Thymus (tissue), 11 donors: ENCODE data around the gene USP8. TPM values are rescaled to one million over a fixed set of nuclear protein-coding genes. Genes with fewer than 3 reads are reported as not detected.
"Not testable (repeated sequence)": the region's sequence is repeated elsewhere in the genome, so short reads cannot be mapped to it uniquely, and the experiment has no call there.

Experiments used
- DNase-seq, 9 donors: peaks; one replicate each; pipeline ENCODE4 v3.0.0-alpha.2; 2013; ENCODE audit warnings: low spot score in 9 of 9, low read depth in 6 of 9, missing footprints in 1 of 9
- H3K27ac ChIP-seq, 2 donors: one replicate each; pipeline ENCODE4 v1.5.1; 2013; ENCODE audit warnings: control low read depth in 1 of 2, low read depth in 1 of 2, low read length in 1 of 2, mild to moderate bottlenecking in 1 of 2, moderate library complexity in 1 of 2
- H3K27me3 ChIP-seq, 2 donors: one replicate each; pipeline ENCODE4 v1.5.1; 2013; ENCODE audit warnings: low read length in 1 of 2; ENCODE audit not compliant: control insufficient read depth in 2 of 2, insufficient read depth in 1 of 2
- H3K36me3 ChIP-seq, 2 donors: one replicate each; pipeline ENCODE4 v1.5.1; 2013; ENCODE audit warnings: low read length in 1 of 2, mild to moderate bottlenecking in 1 of 2, moderate library complexity in 1 of 2; ENCODE audit not compliant: control insufficient read depth in 2 of 2, insufficient read depth in 2 of 2
- H3K4me1 ChIP-seq, 2 donors: one replicate each; pipeline ENCODE4 v1.5.1; 2013; ENCODE audit warnings: low read length in 2 of 2; ENCODE audit not compliant: control insufficient read depth in 2 of 2, insufficient read depth in 2 of 2
- H3K4me3 ChIP-seq, 2 donors: one replicate each; pipeline ENCODE4 v1.5.1; 2013; ENCODE audit warnings: low read length in 2 of 2, control low read depth in 1 of 2, mild to moderate bottlenecking in 1 of 2
- H3K9me3 ChIP-seq, 2 donors: one replicate each; pipeline ENCODE4 v1.5.1; 2013; ENCODE audit warnings: low read length in 1 of 2, mild to moderate bottlenecking in 1 of 2; ENCODE audit not compliant: control insufficient read depth in 2 of 2, insufficient read depth in 1 of 2
- WGBS: extraction: QIAGEN DNeasy Blood & Tissue Kit; methylation state at CpG from one replicate; pipeline ENCODE4 v1.1.7; 2013; 5-methylcytosine and 5-hydroxymethylcytosine counted together
- polyA plus RNA-seq: library from polyadenylated mRNA; stranded (reverse); fragments of 200-250 nt; gene quantifications from one replicate; pipeline ENCODE4 v1.2.3, GENCODE V29; 2013
- total RNA-seq: library from RNA; stranded (reverse); fragments of 120-200 nt; gene quantifications from one replicate; pipeline ENCODE4 v1.2.4, GENCODE V29; 2013
- donor health status: healthy.

The USP8 gene
- total and polyA plus RNA-seq, 2 donors, result 29.9 to 37.4 TPM

- not testable (repeated sequence) for H3K9me3 ChIP-seq, DNase-seq, H3K4me1 ChIP-seq, H3K27ac ChIP-seq, H3K36me3 ChIP-seq, H3K27me3 ChIP-seq, H3K4me3 ChIP-seq
- WGBS, result 97% methylated on average over 4 of the region's 4 CpGs
These were observed 32.6 kb upstream of the USP8 start for GRCh38 chr15:50391561-50391960.

- Histone ChIP-seq H3K27me3 (no peaks in the 10 kb centered on the region), H3K4me3 (no peak overlapping the region), H3K27ac (no peak overlapping the region), H3K4me1 (no peaks in the 10 kb centered on the region), H3K9me3 (no peaks in the 10 kb centered on the region), H3K36me3 (no peaks in the 10 kb centered on the region)
- 95% methylated on average over 2 of the region's 2 CpGs for WGBS
- no peak for DNase-seq
These were observed 12.3 kb upstream of the USP8 start for GRCh38 chr15:50411870-50412269.

GRCh38 chr15:50414624-50415023, 9.6 kb upstream of the USP8 start:
- 95% methylated on average over 2 of the region's 2 CpGs for WGBS
- Histone ChIP-seq H3K27ac (no peak overlapping the region), H3K4me1 (no peaks in the 10 kb centered on the region), H3K36me3 (no peaks in the 10 kb centered on the region), H3K4me3 (no peak overlapping the region), H3K9me3 (no peaks in the 10 kb centered on the region), H3K27me3 (no peaks in the 10 kb centered on the region)
- no peak for DNase-seq

DNA sequence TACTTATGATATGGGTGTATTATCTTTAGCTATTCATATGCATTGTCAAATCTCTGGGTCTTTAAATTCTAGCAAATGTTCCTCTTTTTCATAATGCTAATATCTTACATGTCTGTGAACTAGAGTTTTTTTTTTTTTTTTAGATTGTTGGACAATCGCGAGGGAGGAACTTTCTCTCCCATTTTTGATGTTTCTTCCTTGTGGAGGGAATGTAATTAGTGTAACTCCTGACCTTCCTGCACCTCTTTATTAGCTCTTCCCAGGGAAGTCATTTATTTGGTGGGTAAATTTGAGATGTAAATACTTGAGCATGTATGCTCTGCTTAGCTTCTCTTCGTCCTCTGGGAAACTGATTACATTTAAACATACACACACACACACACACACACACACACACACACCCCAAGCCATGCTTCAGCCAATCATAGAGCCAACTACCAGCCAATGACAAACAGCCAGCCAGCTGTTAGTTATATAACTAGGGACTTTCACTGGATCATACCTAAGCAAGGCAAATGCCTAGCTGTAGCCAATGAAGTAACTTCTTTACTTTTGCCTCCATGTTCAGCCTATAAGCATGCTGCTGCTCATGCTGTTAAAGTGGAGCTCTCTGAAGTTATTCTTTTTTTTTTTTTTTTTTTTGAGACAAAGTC, 8.3 kb upstream of the USP8 start:
- Histone ChIP-seq H3K9me3 (no peaks in the 10 kb centered on the region), H3K4me3 (no peak overlapping the region), H3K27me3 (no peaks in the 10 kb centered on the region), H3K4me1 (no peaks in the 10 kb centered on the region), H3K27ac (no peak overlapping the region), H3K36me3 (no peaks in the 10 kb centered on the region)
- no peak for DNase-seq
- WGBS, result 91% methylated on average over 3 of the region's 3 CpGs

GRCh38 chr15:50416890-50417289, 7.3 kb upstream of the USP8 start:
- H3K36me3 ChIP-seq, result no peaks in the 10 kb centered on the region
- DNase-seq, result no peak
- H3K4me3 ChIP-seq, result no peak overlapping the region
- no peaks in the 10 kb centered on the region for H3K9me3 ChIP-seq
- H3K27ac ChIP-seq, result no peak overlapping the region
- H3K27me3 ChIP-seq, result no peaks in the 10 kb centered on the region
- 98% methylated on average over 1 of the region's 1 CpG for WGBS
- no peaks in the 10 kb centered on the region for H3K4me1 ChIP-seq

DNA sequence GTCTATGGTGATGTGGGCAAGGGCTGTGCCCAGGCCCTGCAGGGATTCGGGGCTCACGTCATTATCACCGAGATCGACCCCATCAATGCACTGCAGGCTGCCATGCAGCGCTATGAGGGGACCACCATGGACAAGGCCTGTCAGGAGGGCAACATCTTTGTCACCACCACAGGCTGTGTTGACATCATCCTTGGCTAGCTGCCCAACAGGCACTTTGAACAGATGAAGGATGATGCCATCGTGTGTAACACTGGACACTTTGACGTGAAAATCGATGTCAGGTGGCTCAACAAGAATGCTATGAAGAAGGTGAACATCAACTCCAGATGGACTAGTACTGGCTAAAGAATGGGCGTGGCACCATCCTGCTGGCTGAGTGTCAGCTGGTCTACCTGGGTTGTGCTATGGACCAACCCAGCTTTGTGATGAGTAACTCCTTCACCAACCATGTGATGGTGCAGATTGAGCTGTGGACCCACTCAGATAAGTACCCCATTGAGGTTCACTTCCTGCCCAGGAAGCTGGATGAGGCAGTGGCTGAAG, 6.1 kb upstream of the USP8 start:
- no peaks in the 10 kb centered on the region for H3K36me3 ChIP-seq

DNA sequence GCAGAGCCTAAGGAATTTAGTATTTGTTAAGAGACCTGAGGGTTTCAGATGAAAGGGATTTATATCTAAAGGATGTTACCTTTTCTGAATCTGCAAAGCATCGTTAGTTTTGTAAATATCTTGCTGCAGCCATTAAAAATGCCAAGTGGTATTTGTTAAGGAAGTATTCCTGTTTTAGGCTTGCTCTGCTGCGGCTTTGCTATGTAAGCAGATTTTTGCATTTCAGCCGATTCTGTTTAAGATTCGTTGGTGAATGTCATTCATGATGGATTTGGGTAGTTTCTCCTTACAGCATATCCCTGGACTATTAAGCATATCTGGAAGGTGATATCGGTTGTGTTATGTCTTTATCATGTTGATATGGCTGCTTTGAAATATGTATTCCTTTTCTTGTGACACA, 1.0 kb downstream of the USP8 start:
- Histone ChIP-seq H3K4me3 (peak overlapping the region; percentile 90 to 95), H3K9me3 (no peaks in the 10 kb centered on the region), H3K4me1 (peaks cover 5 to 6% of the 10 kb centered on the region in 2 donors), H3K27ac (peak overlapping the region in 1 of 2 donors; percentile 10), H3K27me3 (no peaks in the 10 kb centered on the region), H3K36me3 (peaks cover 0 to 6% of the 10 kb centered on the region in 2 donors)
- DNase-seq, result peak in 1 of 9 donors; percentile 12
- 38% methylated on average over 5 of the region's 5 CpGs for WGBS

More for the DNA sequence above, 6.1 kb upstream of the USP8 start:
- no peaks in the 10 kb centered on the region for H3K4me1 ChIP-seq
- no peak overlapping the region for H3K27ac ChIP-seq
- DNase-seq, result no peak
- H3K9me3 ChIP-seq, result no peaks in the 10 kb centered on the region
- WGBS, result 97% methylated on average over 9 of the region's 9 CpGs
- H3K4me3 ChIP-seq, result no peak overlapping the region
- no peaks in the 10 kb centered on the region for H3K27me3 ChIP-seq

- H3K4me1 ChIP-seq, H3K4me3 ChIP-seq, DNase-seq, H3K27me3 ChIP-seq, H3K9me3 ChIP-seq, H3K27ac ChIP-seq, H3K36me3 ChIP-seq: not testable (repeated sequence)
- 96% methylated on average over 17 of the region's 17 CpGs for WGBS
These were observed 1.6 kb downstream of the USP8 start for GRCh38 chr15:50425678-50426246.

- no peaks in the 10 kb centered on the region for H3K9me3 ChIP-seq
- peaks cover 0 to 6% of the 10 kb centered on the region in 2 donors for H3K36me3 ChIP-seq
- H3K4me1 ChIP-seq, result peaks cover 5 to 6% of the 10 kb centered on the region in 2 donors
- 98% methylated on average over 9 of the region's 9 CpGs for WGBS
- no peaks in the 10 kb centered on the region for H3K27me3 ChIP-seq
- no peak overlapping the region for H3K4me3 ChIP-seq
- DNase-seq, result no peak
- H3K27ac ChIP-seq, result no peak overlapping the region
These were observed 2.2 kb downstream of the USP8 start for GRCh38 chr15:50426428-50426827.
